Measurements from ENCODE around the gene CYB561D1.

GRCh38 chr1:109476825-109477224 is 17.1 kb upstream of the CYB561D1 start:
- no peak for TF ChIP-seq EZH2phosphoT487 (IDR thresholded peaks at IDR 0.05; ENCODE audit: insufficient read depth, low read depth)
- no peak for TF ChIP-seq EZH2 (IDR thresholded peaks at IDR 0.05; ENCODE audit: insufficient read depth, poor library complexity, severe bottlenecking)

Data from GM23248 (cell line).